ENCODE data around the gene ZNF14.
"Not testable (repeated sequence)": the region's sequence is repeated elsewhere in the genome, so short reads cannot be mapped to it uniquely, and the experiment has no call there.

The ZNF14 gene

GRCh38 chr19:19746286-19747213 lies 13.6 kb upstream of the ZNF14 start:
- no peak for DNase-seq

GRCh38 chr19:19745496-19746285 lies 12.8 kb upstream of the ZNF14 start:
- no peak for DNase-seq

GRCh38 chr19:19744641-19745040 lies 11.7 kb upstream of the ZNF14 start:
- DNase-seq = no peak

GRCh38 chr19:19743921-19744320 lies 11.0 kb upstream of the ZNF14 start:
- not testable (repeated sequence) for DNase-seq

GRCh38 chr19:19743176-19743575 lies 10.3 kb upstream of the ZNF14 start:
- no peak for DNase-seq

GRCh38 chr19:19742773-19743172 lies 9.9 kb upstream of the ZNF14 start:
- DNase-seq = no peak

- DNase-seq = no peak
Observed at GRCh38 chr19:19741184-19741583, 8.3 kb upstream of the ZNF14 start.

GRCh38 chr19:19740755-19741154 lies 7.8 kb upstream of the ZNF14 start:
- DNase-seq = no peak

- DNase-seq = no peak
Observed at GRCh38 chr19:19738564-19738963, 5.7 kb upstream of the ZNF14 start.

- DNase-seq = no peak
Observed at GRCh38 chr19:19737559-19738332, 4.8 kb upstream of the ZNF14 start.

- DNase-seq = no peak
Observed at GRCh38 chr19:19721896-19722295, 11.0 kb downstream of the ZNF14 start.

GRCh38 chr19:19719798-19720197 lies 13.1 kb downstream of the ZNF14 start:
- no peak for DNase-seq

- no peak for DNase-seq
Observed at GRCh38 chr19:19711934-19712828, 20.7 kb downstream of the ZNF14 start.

- no peak for DNase-seq
Observed at GRCh38 chr19:19711306-19711933, 21.5 kb downstream of the ZNF14 start.

GRCh38 chr19:19710506-19710905 lies 22.4 kb downstream of the ZNF14 start:
- DNase-seq = no peak

GRCh38 chr19:19704836-19705235 lies 28.1 kb downstream of the ZNF14 start:
- no peak for DNase-seq

- DNase-seq = not testable (repeated sequence)
Observed at GRCh38 chr19:19700493-19700892, 32.4 kb downstream of the ZNF14 start.

GRCh38 chr19:19697589-19697988 lies 35.3 kb downstream of the ZNF14 start:
- no peak for DNase-seq

- no peak for DNase-seq
Observed at GRCh38 chr19:19696386-19696785, 36.5 kb downstream of the ZNF14 start.

- no peak for DNase-seq
Observed at GRCh38 chr19:19691683-19692082, 41.2 kb downstream of the ZNF14 start.

- DNase-seq = not testable (repeated sequence)
Observed at GRCh38 chr19:19689023-19689422, 43.9 kb downstream of the ZNF14 start.
